Epidermal melanocyte (primary cell): ENCODE results near the gene CKLF.
A peak's percentile ranks its signal among the peaks of the same experiment; 100 is the strongest.
"Not testable (repeated sequence)": the region's sequence is repeated elsewhere in the genome, so short reads cannot be mapped to it uniquely, and the experiment has no call there.

ENCODE experiments used
- DNase-seq: peaks from one replicate; pipeline ENCODE4 v3.0.0; 2011; ENCODE audit warnings: low spot score; ENCODE audit not compliant: insufficient read length

CKLF gene

GRCh38 chr16:66596986-66597848 lies 44.8 kb downstream of the CKLF start:
- DNase-seq: no peak

DNA sequence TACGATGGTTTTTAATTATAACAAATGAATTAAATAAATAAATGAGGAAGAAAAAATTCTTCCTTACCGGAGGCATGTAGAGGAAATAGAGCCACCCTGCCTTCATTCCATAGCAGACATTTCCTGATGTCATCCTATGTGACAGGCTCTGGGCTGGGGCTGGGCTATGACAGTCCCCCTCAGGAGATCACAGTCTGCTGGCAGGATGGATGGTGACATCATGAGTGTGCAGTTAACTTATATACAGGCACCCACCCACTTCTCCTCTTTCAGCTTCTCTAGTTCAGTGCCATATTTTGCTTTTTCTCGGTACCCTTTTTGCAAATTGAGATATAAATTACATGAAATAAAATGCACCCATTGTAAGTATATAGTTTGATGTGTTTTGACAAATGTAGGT lies 45.7 kb downstream of the CKLF start:
- DNase-seq: no peak

DNA sequence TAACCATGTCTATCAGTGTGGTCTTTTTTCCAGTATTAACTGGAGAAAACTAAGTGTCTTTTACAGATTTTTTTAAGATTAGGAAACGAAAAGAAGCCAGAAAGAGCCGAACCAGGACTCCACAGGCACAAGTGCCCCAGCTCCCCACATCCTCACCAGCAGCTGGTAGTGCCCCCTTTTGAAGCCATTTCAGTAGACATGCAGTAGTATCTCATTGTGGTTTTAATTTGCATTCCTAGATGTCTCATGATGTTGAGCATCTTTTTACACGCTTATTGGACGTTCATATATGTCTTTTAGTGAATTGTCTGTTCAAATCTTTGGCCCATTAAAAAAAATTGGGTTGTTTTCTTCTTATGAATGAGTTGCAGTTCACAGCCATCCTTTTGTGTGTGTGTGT lies 47.4 kb downstream of the CKLF start:
- DNase-seq: no peak

DNA sequence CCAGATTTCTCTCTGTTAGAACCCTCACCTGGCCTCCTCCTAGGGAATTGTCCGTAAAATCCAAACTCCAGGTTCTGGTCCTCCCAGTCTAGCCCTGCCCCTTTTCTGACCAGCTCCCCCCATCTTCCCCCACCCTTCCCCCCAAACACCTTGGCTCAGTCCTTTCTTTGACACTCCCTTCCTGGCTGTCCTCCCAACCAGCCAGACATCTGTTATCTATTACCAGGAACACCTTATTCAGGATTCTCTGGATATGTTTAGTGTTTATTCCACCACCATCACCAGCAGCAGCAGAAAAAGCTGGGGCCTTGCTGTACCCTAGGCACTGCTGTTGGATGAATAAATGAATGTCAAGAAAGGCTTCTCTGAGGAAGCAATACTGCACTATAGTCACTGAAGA lies 48.1 kb downstream of the CKLF start:
- DNase-seq: no peak

- DNase-seq: no peak
These were observed 49.1 kb downstream of the CKLF start for GRCh38 chr16:66601471-66601870.

GRCh38 chr16:66603537-66604375 lies 51.4 kb downstream of the CKLF start:
- DNase-seq: peak; percentile 46

DNA sequence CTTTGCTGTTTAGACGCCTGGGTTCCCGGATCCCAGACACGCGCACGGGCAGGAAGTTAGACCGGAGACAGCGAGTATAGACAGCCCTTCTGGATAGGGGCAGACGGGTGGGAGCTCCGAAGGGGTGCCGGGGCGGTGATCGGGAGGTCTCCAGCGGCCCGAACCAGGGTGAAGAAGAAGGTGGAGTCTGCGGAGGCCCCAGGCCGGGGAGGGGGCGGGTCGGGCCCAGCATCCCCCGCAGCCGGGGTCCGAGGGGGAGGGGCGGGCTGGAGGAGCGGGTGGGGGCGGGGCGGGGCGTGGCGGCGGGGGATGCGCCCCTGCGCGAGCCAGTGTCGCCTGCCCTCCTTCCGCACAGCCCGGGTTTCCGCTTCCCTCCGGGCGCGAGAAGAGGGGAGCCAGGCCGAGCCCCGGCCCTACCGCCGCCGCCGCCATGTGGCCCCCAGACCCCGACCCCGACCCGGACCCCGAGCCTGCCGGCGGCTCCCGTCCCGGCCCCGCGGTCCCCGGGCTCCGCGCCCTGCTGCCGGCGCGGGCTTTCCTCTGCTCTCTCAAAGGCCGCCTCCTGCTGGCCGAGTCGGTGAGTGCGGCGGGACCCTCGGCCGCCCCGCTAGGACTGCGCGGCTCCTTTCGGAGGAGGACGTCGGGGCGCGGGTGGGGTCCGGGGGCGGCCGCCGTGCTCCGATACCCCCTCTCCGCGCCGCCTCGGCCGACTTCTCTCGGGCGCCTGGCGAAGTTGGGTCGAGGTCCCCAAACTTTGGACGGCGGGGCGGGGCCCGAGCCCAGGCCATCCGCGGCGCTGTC lies 52.2 kb downstream of the CKLF start, which contains the start of gene CMTM3:
TSS of gene CMTM3 (plus strand) at position 329 of the 801 bp plus-strand sequence. CDS start at position 431, 102 bp downstream.
- peak; percentile 67 for DNase-seq

DNA sequence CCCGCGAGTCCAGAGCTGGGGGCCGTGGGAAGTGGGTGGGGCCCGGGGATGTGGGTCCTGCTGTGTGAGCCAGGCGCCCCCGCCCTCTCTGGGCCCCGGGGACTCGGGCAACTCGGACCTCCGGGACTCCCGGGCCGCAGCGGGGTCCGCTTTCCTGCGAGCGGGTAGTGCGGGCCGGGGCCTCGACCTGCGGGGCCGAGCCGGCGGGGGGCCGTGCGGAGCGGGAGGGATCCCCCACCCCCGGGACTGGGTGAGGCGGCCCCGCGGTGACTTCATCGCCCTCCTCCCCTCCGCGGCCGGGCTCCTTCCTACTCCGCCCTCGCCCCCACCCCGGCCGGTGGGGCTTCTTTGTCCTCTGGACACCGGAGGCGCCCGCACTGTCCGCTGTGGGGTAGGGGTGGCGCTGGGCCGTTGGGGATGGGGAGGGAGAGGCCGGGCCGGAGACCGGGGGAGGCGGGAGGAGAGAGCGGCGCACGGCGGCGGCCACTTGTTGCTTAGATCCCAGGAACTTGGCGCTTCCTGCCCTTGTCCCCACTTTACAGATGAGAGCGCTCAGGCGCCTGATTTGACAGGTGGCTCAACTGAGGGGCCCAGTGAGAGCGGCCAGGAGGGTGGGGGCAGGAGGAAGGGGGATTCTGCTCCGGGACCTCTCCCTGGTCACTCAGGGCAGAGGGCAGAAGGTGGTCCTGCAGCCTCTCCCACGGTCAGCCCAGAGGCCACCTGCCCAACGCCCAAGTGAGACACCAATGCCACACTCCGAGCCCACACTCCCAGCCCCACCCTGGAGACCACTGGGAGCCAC lies 53.0 kb downstream of the CKLF start:
- DNase-seq: no peak

DNA sequence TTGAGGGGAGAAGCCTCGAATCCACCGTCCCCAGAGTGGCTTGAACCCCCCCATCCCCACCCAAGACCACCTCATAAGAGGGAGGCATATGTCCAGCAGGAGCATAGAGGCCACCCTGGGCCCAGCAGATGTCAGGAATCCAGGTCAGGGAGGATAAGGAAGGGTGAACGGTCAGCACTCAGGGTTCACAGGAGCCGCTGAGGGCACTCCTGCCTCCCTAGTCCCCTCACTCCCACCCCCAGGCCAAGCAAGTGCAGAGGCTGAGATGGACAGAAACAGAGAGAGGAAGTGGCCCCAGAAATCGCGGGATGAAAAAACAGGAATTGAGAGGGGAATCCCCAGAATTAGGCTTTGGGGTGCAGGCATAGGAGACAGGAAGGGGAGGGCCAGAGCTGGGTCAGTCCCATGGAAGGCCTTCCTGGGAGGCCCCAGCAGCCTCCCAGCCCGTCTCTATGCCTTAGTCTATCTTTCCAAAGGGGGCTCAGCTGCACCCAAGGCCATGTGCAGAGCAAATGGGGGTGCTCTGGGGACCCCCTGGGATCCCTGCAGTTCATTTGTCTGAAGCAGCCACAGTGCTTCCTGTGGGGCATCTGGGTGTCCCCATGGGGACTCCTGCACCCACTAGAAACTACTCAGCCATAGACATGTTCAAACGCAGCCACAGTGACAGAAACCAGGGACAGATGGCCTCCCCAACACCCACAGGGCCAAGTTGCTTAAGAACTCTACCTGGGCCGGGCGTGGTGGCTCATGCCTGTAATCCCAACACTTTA lies 53.8 kb downstream of the CKLF start:
- DNase-seq: no peak

- peak; percentile 88 for DNase-seq
These were observed 56.1 kb downstream of the CKLF start for GRCh38 chr16:66608241-66609138.

GRCh38 chr16:66609139-66609510 lies 56.7 kb downstream of the CKLF start:
- DNase-seq: no peak

- DNase-seq: no peak
These were observed 57.9 kb downstream of the CKLF start for GRCh38 chr16:66610111-66610820.

DNA sequence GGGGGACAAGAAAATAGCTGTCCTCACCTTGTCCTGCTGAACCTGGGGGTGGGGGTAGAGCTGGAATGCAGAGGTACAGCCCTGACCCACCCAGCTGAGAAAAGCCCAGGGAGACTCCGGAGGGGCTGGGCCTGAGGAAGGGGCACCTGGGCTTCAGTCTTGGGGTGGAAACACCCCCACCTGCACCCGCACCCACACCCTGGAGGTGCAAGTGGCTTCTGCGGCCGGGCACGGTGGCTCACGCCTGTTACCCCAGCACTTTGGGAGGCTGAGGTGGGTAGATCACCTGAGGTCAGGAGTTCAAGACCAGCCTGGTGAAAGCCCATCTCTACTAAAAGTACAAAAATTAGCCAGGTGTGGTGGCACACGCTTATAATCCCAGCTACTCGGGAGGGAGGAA lies 59.5 kb downstream of the CKLF start:
- not testable (repeated sequence) for DNase-seq

DNA sequence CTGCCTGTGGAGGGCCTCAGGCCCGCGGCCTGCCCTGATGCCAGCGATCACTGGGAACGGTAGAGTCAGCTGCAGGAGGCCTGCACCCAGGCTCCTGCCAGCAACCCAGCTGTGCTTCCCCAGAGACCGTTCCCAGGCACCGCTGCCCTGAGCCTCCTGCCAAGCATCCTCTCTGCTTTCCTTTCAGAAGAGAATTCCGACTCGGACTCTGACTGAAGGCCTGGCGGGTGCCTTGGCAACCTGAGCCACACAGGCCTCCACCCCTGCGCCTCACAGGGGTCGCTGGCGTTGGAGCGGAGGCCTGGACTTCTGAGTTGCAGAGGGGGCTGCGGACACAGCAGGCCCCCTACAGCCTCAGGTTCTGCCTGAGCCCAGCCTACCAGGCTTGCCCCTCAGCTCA lies 60.0 kb downstream of the CKLF start:
- no peak for DNase-seq

DNA sequence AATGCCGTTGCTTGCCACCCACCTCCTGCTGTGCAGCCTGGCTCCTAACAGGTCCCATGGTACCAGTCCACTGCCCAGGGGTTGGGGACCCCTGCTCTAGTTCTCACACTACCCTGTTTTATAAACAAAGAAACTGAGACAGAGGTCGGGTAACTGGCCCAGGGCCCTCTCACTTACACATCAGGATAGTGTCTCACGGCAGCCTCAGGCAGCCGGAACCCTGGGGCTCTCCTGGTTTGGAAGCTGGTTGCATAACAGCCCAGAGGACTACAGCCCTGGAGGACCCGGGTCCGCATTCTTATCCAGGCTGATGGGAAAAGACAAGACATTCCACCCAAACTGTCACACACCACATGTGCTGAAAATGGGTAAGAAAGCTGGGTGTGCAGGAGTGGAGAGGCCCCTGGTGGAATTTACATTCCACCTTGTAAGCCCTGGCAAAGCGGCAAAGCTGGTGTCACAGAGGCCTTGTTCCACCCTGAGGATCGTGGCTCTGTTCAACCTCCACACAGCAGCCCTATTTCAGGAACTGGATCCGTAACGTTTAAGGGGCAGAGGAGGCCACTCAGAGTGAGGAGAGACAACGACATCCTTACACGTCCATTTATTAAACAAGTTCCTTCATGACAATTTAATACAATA lies 61.9 kb downstream of the CKLF start:
- no peak for DNase-seq
